Brain microvascular endothelial cell (primary cell): ENCODE data around the gene BTBD9.
A peak's percentile ranks its signal among the peaks of the same experiment; 100 is the strongest.

Source experiments
- DNase-seq: peaks from one replicate; pipeline ENCODE4 v3.0.0-alpha.2; 2020
- H3K27ac ChIP-seq: fragments of 250-450 bp; sonication (Bioruptor Pico); 2 replicates; pipeline ENCODE4 v1.5.1; 2020; ENCODE audit warnings: mild to moderate bottlenecking, moderate library complexity
- H3K27me3 ChIP-seq: fragments of 250-450 bp; sonication (Bioruptor Pico); replicated peaks from 2 replicates; pipeline ENCODE4 v1.5.1; 2020; ENCODE audit warnings: mild to moderate bottlenecking
- H3K36me3 ChIP-seq: fragments of 250-450 bp; sonication (Bioruptor Pico); replicated peaks from 2 replicates; pipeline ENCODE4 v1.5.1; 2020; ENCODE audit warnings: mild to moderate bottlenecking
- H3K4me3 ChIP-seq: 2 replicates; pipeline ENCODE4 v1.5.1; 2011; ENCODE audit warnings: low read depth, mild to moderate bottlenecking, control low read depth, low read length, moderate library complexity
- in situ Hi-C: cut with HindIII; loops from 2 replicates; pipeline ENCODE4 v1.10.0; 2017; ENCODE audit warnings: low sequenced_read_pairs, low pct_ligation_motif_present
- TF ChIP-seq, protein P1 (sequence below): IDR thresholded peaks from 2 replicates; pipeline ENCODE4 v1.5.1; 2011; ENCODE audit warnings: low read depth, mild to moderate bottlenecking, moderate library complexity, low read length, control low read depth, inconsistent platforms; ENCODE audit errors: missing control alignments

The BTBD9 gene

DNA sequence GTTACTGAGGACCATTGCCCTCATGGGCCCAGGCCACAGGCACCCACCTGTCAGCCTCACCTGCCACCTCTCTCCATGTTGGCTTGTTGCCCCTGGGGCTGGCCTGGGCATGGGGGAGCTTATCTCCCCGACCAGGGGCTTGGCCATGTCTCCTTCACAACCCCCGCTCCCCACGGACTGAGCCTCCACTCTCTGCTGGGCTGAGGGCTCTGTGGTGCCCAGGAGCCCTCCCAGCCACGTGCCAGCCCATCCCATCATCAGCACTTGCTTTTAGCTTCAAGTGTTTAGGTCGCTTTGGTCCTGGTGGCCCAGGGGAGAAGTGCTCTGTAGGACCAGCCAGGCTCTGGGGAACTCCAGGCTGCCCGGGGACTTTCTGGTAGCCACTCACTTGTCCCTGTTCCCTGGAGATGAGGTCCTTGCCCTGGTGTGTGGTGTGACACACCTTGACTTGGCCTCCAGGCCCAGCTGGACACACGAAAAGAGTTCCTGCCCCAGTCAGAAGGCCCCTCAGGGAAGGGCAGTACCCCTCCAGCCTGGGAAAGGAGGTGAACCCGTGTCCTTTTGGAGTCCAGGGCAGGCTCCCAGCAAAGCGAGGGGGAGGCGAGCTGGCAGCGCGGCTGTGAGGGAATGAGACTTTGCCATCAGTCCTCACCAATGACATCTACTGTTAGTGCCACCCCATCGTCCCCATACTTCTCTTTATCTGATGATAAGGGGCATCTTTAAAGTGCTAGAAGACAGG is 467.6 kb downstream of the BTBD9 start:
- H3K27ac ChIP-seq: no peak overlapping the region
- H3K36me3 ChIP-seq: no peaks in the 10 kb centered on the region
- in situ Hi-C loops: no loop called here
- H3K27me3 ChIP-seq: no peaks in the 10 kb centered on the region
- no peak for DNase-seq
- TF ChIP-seq, protein P1, sequence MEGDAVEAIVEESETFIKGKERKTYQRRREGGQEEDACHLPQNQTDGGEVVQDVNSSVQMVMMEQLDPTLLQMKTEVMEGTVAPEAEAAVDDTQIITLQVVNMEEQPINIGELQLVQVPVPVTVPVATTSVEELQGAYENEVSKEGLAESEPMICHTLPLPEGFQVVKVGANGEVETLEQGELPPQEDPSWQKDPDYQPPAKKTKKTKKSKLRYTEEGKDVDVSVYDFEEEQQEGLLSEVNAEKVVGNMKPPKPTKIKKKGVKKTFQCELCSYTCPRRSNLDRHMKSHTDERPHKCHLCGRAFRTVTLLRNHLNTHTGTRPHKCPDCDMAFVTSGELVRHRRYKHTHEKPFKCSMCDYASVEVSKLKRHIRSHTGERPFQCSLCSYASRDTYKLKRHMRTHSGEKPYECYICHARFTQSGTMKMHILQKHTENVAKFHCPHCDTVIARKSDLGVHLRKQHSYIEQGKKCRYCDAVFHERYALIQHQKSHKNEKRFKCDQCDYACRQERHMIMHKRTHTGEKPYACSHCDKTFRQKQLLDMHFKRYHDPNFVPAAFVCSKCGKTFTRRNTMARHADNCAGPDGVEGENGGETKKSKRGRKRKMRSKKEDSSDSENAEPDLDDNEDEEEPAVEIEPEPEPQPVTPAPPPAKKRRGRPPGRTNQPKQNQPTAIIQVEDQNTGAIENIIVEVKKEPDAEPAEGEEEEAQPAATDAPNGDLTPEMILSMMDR: no peak
- H3K4me3 ChIP-seq: no peak overlapping the region

DNA sequence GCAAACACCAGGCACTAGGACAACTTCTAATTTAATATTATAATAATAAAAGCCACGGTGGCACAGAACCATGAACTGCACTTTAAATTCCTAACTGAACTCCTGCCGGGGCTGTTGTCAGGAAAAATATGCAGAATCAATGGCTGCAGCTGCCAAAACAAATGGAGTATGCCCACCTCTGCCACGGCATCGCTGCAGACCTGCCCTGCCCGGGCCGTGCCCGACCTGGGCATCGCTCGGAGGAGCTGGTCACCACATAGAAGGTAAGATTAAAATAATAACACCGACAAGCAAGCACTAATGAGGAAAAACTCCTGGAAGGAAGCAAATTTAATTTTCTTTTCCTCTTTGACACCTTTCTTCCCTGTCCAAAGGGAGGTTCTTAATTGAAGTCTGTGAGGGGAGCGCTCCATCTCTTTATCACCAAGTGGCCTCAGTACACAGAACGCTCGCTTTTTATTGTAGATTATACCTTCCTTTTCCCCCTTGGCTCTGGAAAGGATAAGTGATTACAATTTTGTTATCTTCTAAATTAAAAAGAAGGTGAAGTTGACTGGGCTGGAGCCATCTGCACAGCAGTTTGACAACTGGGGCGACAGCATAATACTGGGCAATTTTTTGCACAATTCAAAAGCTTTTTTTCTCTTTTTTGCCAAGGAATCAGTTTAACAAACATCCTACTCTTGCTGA is 468.9 kb downstream of the BTBD9 start:
- Histone ChIP-seq H3K27me3 (no peaks in the 10 kb centered on the region), H3K27ac (no peak overlapping the region), H3K36me3 (no peaks in the 10 kb centered on the region), H3K4me3 (no peak overlapping the region)
- no peak for DNase-seq
- in situ Hi-C loops: no loop called here
- TF ChIP-seq, protein P1: no peak

DNA sequence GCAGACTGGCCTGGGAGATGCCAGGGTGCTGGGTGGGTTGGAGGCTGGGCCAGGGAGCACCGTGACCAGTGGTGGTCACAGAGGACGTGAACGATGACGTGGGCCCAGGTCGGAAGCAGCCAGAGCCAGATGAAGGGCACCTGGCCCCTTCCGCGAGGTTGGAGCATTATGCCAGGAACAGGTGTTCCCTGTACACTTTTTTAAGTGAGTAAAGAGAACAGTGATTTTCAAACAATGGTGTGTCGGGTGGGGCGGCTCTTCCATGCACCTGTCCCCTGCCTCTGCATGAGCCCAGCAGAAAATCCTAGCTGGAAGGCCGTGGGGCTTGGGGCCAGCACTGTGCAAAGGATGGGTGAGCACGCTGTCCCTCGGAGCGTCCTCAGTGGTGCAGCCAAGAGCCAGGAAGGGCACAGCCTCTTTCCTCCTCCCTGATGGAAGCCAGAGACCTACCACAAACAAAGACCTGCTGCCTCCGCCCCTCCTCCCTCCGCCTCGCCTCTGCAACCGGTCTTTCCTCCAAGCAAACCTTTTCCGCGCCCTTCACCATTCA is 469.7 kb downstream of the BTBD9 start:
- DNase-seq: no peak
- Histone ChIP-seq H3K36me3 (no peaks in the 10 kb centered on the region), H3K27me3 (no peaks in the 10 kb centered on the region), H3K27ac (no peak overlapping the region), H3K4me3 (no peak overlapping the region)
- in situ Hi-C loops: no loop called here
- TF ChIP-seq, protein P1: no peak

DNA sequence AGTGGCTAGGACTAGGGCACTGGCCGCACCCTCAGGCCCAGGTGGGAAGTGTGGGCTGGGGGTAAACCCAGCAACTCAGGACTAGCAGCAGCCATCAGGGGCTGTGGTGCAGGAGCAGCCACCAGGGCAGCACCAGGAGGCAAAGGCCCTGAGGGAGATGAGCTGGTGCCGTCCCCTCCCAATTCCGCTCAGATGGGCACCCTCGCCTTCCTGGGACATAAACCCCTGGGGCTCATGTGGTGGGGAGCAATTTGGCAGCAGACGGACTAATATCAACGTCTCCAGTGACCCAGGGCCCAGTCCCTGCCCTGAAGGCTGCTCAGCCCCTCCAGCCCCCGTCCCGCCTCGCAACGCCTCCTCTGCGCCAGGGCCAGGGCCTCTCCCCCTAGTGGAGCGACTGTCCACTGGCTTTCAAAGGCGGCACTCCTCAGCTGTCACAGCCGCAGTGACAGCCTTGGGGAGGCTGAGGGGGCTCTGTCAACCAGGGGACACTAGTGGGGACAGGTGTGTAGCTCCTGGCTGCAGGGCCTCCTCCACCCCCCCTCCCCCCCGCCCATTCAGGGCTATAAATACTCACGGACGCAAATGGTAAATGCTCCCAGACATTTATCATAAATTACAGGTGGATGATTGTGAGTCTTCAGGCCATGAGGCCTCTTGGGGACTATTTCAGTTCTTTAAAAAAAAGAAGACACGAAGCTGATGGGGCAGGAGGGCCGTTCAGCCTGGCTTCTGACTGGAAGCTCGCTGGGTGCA is 470.3 kb downstream of the BTBD9 start:
- no peaks in the 10 kb centered on the region for H3K36me3 ChIP-seq
- in situ Hi-C loops: no loop called here
- TF ChIP-seq, protein P1: peak; percentile 35
- H3K27ac ChIP-seq: no peak overlapping the region
- H3K27me3 ChIP-seq: no peaks in the 10 kb centered on the region
- H3K4me3 ChIP-seq: no peak overlapping the region
- no peak for DNase-seq

DNA sequence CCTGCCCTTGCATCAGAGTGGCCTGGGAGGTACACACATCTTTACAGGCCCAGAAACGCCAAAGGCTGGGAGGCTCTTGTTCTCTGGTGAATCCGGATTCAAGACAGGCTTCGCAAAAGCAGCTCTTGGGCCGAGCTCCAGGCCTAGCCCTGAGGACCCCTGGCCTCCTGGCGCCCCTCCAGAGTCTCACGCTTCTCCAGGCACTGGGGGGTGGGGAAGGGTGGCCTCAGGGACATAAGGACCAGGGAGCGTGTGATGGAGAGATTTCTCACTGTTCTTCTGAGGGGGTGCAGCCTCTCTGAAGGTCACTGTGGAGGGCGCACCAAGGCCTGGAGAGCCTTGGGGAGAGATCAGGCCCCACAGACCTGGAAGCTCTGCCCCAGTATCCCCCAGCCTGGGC is 471.0 kb downstream of the BTBD9 start:
- no peaks in the 10 kb centered on the region for H3K36me3 ChIP-seq
- H3K4me3 ChIP-seq: no peak overlapping the region
- TF ChIP-seq, protein P1: no peak
- in situ Hi-C loops: no loop called here
- H3K27me3 ChIP-seq: no peaks in the 10 kb centered on the region
- no peak overlapping the region for H3K27ac ChIP-seq
- no peak for DNase-seq
